Measurements from ENCODE around the gene DCAF4.

GRCh38 chr14:72916174-72916573 is 10.1 kb upstream of the DCAF4 start:
- no peak for TF ChIP-seq CTCF (IDR thresholded peaks at IDR 0.05)
- no peak for TF ChIP-seq POLR2AphosphoS5 (IDR thresholded peaks at IDR 0.05)

Data from gastroesophageal sphincter (tissue), 3 donors.